ENCODE data around the gene TFEB.

GRCh38 chr6:41658636-41659035, 76.8 kb downstream of the TFEB start:
- no peak for TF ChIP-seq CTCF (IDR thresholded peaks at IDR 0.05)
- TF ChIP-seq POLR2A (IDR thresholded peaks at IDR 0.05) = no peak
- TF ChIP-seq POLR2AphosphoS5 (IDR thresholded peaks at IDR 0.05; ENCODE audit: insufficient read depth in 1 of 2, low read depth in 1 of 2) = no peak
